HEK293T (cell line): ENCODE data around the gene SCO2.

Experiments
- ARNT ChIP-seq: fragments of 450-650 bp; IDR thresholded peaks from 2 replicates; pipeline ENCODE4 v1.6.1; 2017; ENCODE audit warnings: mild to moderate bottlenecking
- BHLHE40 ChIP-seq: fragments of 450-650 bp; IDR thresholded peaks from 2 replicates; pipeline ENCODE4 v1.6.1; 2016; ENCODE audit warnings: mild to moderate bottlenecking, moderate library complexity, borderline replicate concordance
- CTBP1 ChIP-seq: fragments of 450-650 bp; IDR thresholded peaks from 2 replicates; pipeline ENCODE4 v1.6.1; 2016; ENCODE audit warnings: borderline replicate concordance
- ELF4 ChIP-seq: fragments of 450-650 bp; IDR thresholded peaks from 2 replicates; pipeline ENCODE4 v1.6.1; 2017; ENCODE audit warnings: antibody characterized with exemption
- FOXM1 ChIP-seq: fragments of 450-650 bp; IDR thresholded peaks from 2 replicates; pipeline ENCODE4 v1.6.1; 2017; ENCODE audit warnings: mild to moderate bottlenecking, borderline replicate concordance
- LEF1 ChIP-seq: fragments of 450-650 bp; IDR thresholded peaks from 2 replicates; pipeline ENCODE4 v1.6.1; 2017; ENCODE audit warnings: mild to moderate bottlenecking, borderline replicate concordance
- SP1 ChIP-seq: fragments of 450-650 bp; IDR thresholded peaks from 2 replicates; pipeline ENCODE4 v1.6.1; 2017
- SUZ12 ChIP-seq: fragments of 450-650 bp; IDR thresholded peaks from 2 replicates; pipeline ENCODE4 v1.6.1; 2016; ENCODE audit warnings: mild to moderate bottlenecking
- ZNF384 ChIP-seq: fragments of 450-650 bp; IDR thresholded peaks from 2 replicates; pipeline ENCODE4 v1.6.1; 2016
- TF ChIP-seq, protein P1 (sequence below): fragments of 450-650 bp; IDR thresholded peaks from 2 replicates; pipeline ENCODE4 v1.6.1; 2016

DNA sequence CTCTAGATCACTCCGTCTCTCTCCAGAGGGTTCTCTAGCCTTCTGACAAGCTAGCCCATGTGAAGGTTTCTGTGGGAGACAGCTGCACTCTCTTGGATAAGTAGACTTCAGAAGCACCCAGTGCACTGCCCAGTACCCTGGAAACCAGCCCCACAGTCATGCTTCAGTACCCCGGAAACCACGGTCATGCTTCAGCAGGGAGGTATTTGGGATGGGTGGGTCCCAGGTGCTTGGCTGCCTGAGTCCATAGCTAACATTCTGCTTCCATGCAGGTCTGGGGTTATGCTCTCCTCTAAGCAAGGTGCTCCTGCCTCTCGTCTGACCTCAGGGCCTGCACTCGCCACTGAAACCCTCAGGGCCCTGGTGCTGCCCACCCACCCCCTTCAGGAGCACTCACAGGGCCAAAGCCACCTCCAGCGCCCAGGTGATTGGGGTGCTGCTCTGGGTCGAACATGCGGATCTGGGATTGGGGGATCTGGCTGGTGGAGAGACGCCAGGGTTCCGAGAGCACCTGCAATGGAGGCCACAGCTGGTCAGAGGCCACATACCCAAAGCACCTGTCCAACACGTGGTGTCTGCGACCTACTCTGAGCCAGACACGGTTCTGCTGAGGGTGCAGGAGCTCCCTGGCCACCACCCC, 44.6 kb upstream of the SCO2 start:
- TF ChIP-seq ARNT (no peak), ELF4 (no peak), CTBP1 (no peak), BHLHE40 (no peak), ZNF384 (no peak), FOXM1 (no peak), LEF1 (no peak), SP1 (no peak), SUZ12 (no peak)
- TF ChIP-seq, protein P1, sequence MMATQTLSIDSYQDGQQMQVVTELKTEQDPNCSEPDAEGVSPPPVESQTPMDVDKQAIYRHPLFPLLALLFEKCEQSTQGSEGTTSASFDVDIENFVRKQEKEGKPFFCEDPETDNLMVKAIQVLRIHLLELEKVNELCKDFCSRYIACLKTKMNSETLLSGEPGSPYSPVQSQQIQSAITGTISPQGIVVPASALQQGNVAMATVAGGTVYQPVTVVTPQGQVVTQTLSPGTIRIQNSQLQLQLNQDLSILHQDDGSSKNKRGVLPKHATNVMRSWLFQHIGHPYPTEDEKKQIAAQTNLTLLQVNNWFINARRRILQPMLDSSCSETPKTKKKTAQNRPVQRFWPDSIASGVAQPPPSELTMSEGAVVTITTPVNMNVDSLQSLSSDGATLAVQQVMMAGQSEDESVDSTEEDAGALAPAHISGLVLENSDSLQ: no peak
